K562 (cell line): ENCODE measurements around the gene DOK3. TPM values are rescaled to one million over a fixed set of nuclear protein-coding genes. Genes with fewer than 3 reads are reported as not detected.
A peak's percentile ranks its signal among the peaks of the same experiment; 100 is the strongest.

Experiments used
- CAMTA2 ChIP-seq: fragments of 250-450 bp; sonication (Bioruptor Pico); conservative IDR thresholded peaks from 2 replicates; pipeline ENCODE4 v1.5.1; 2022
- CHD1 ChIP-seq: fragments of 200-600 bp; sonication (generic); IDR thresholded peaks from one replicate; pipeline ENCODE4 v1.6.1; 2012; ENCODE audit warnings: mild to moderate bottlenecking, moderate library complexity, low read length, inconsistent platforms
- ELF2 ChIP-seq: fragments of 250-450 bp; sonication (Bioruptor Pico); IDR thresholded peaks from 2 replicates; pipeline ENCODE4 v1.5.0; 2021; ENCODE audit warnings: mild to moderate bottlenecking
- HCFC1 ChIP-seq: IDR thresholded peaks from 2 replicates; pipeline ENCODE4 v1.6.1; 2012; ENCODE audit warnings: low read depth, low read length, improper control_type of control experiment
- HINFP ChIP-seq: fragments of 450-650 bp; conservative IDR thresholded peaks from 2 replicates; pipeline ENCODE4 v1.6.1; 2016; ENCODE audit warnings: missing genetic modification characterization, low read depth, mild to moderate bottlenecking, control low read depth, missing compliant biosample characterization
- MCM5 ChIP-seq: fragments of 450-650 bp; IDR thresholded peaks from 2 replicates; pipeline ENCODE4 v1.6.1; 2016; ENCODE audit warnings: low read depth
- MNT ChIP-seq, 2 experiments: fragments of 450-650 bp; conservative IDR thresholded peaks; 2 replicates each; pipeline ENCODE4 v1.6.1; 2017; ENCODE audit warnings: mild to moderate bottlenecking in 2 of 2, moderate library complexity in 2 of 2
- MYC ChIP-seq, 2 experiments: fragments of 250-450 bp in 1 of 2; sonication (Bioruptor Pico) in 1 of 2; IDR thresholded peaks; 2 replicates each; pipeline versions ENCODE4 v1.5.1 to v1.6.1; 2012 to 2021; ENCODE audit warnings: low read depth in 2 of 2, borderline replicate concordance in 1 of 2, improper control_type of control experiment in 1 of 2, low read length in 1 of 2, mild to moderate bottlenecking in 1 of 2, moderate library complexity in 1 of 2
- NRF1 ChIP-seq, 2 experiments: fragments of 450-650 bp; IDR thresholded peaks in 1 of 2; conservative IDR thresholded peaks in 1 of 2; 2 replicates each; pipeline ENCODE4 v1.6.1; 2014; ENCODE audit warnings: mild to moderate bottlenecking in 2 of 2
- NUFIP1 ChIP-seq: fragments of 450-650 bp; IDR thresholded peaks from 2 replicates; pipeline ENCODE4 v1.6.1; 2018; ENCODE audit not compliant: partially characterized antibody
- PHF21A ChIP-seq: fragments of 450-650 bp; IDR thresholded peaks from 2 replicates; pipeline ENCODE4 v1.6.1; 2017; ENCODE audit warnings: low read depth, borderline replicate concordance
- SAFB2 ChIP-seq: fragments of 200-400 bp; formaldehyde crosslinking; IDR thresholded peaks from 2 replicates; pipeline ENCODE4 v1.6.1; 2018; ENCODE audit warnings: borderline replicate concordance, low read length, low read depth, moderate library complexity; ENCODE audit not compliant: severe bottlenecking
- TSC22D4 ChIP-seq: fragments of 450-650 bp; IDR thresholded peaks from 2 replicates; pipeline ENCODE4 v1.6.1; 2016; ENCODE audit warnings: missing genetic modification characterization, missing biosample characterization, control low read depth
- U2AF2 ChIP-seq: fragments of 200-400 bp; formaldehyde crosslinking; optimal IDR thresholded peaks from 2 replicates; pipeline ENCODE3; 2017; ENCODE audit warnings: low read depth, mild to moderate bottlenecking, low read length
- YBX1 ChIP-seq: fragments of 450-650 bp; IDR thresholded peaks from 2 replicates; pipeline ENCODE4 v1.7.1; 2016; ENCODE audit warnings: mild to moderate bottlenecking
- ZFPM2 ChIP-seq: fragments of 250-450 bp; sonication (Bioruptor Pico); IDR thresholded peaks from 2 replicates; pipeline ENCODE4 v1.5.1; 2022; ENCODE audit warnings: mild to moderate bottlenecking
- ZNF277 ChIP-seq: fragments of 250-450 bp; sonication (Bioruptor Pico); IDR thresholded peaks from 2 replicates; pipeline ENCODE4 v1.8.0; 2022; ENCODE audit warnings: inconsistent platforms, mild to moderate bottlenecking, moderate library complexity, borderline replicate concordance
- ZNF347 ChIP-seq: fragments of 450-650 bp; formaldehyde crosslinking; IDR thresholded peaks from 2 replicates; pipeline ENCODE4 v1.4.0; 2020; ENCODE audit warnings: low read depth, mild to moderate bottlenecking, moderate library complexity
- ZNF398 ChIP-seq: fragments of 250-450 bp; sonication (Bioruptor Pico); IDR thresholded peaks from 2 replicates; pipeline ENCODE4 v1.8.0; 2021; ENCODE audit warnings: moderate library complexity, mild to moderate bottlenecking, inconsistent platforms
- ZNF444 ChIP-seq: fragments of 250-450 bp; sonication (Bioruptor Pico); IDR thresholded peaks from 2 replicates; pipeline ENCODE4 v1.4.0; 2020; ENCODE audit warnings: mild to moderate bottlenecking, moderate library complexity
- ZNF76 ChIP-seq: fragments of 250-450 bp; sonication (Bioruptor Pico); IDR thresholded peaks from 2 replicates; pipeline ENCODE4 v1.4.0; 2020; ENCODE audit warnings: mild to moderate bottlenecking, moderate library complexity, borderline replicate concordance
- polyA plus RNA-seq, 8 experiments: library from polyadenylated mRNA; depleted of rRNA in 4 of 8; stranded (reverse) in 5 of 8; unstranded in 3 of 8; fragments of >200 nt; fragmentation: Nextera tagmentation in 2 of 8; fragmentation: Illumina TruSeq in 1 of 8; extraction: Ambion mirVana in 2 of 8; extraction: Trizol in 1 of 8; gene quantifications; 2 replicates each; pipeline versions ENCODE4 v1.2.1 to v1.2.3, GENCODE V29; 2011 to 2014; ENCODE audit warnings: inconsistent platforms in 1 of 8, missing spikeins in 1 of 8
- total RNA-seq, 7 experiments: library from RNA; depleted of rRNA in 6 of 7; stranded (reverse); fragments of >200 nt in 6 of 7; fragmentation: Illumina TruSeq in 2 of 7; extraction: Trizol in 2 of 7; gene quantifications; 2 replicates each; pipeline versions ENCODE4 v1.2.1 to v1.2.3, GENCODE V29; 2011 to 2021; ENCODE audit warnings: low replicate concordance in 1 of 7

Gene DOK3
- total and polyA plus RNA-seq, 9 of the 15 experiments (the other 6 are each of a cell fraction or from before 2014, with no cell fraction given), result 1.3 to 23.0 (median 8.0) TPM

- TF ChIP-seq MNT (conservative IDR thresholded peaks at IDR 0.05) (peak in 1 of 2 experiments; percentile 9; a peak in 1 of 4 replicates), ZNF76 (no peak), U2AF2 (no peak), NRF1 (conservative IDR thresholded peaks at IDR 0.05 in 1 of 2, IDR thresholded peaks at IDR 0.05 in 1 of 2) (no peak), MCM5 (no peak), ELF2 (CRISPR knock-in tag) (0 out of 2 replicates have a peak, but pooled peaks have one; percentile 15), PHF21A (no peak), YBX1 (no peak), TSC22D4 (tag) (no peak), SAFB2 (no peak), CHD1 (peak; percentile 93), NUFIP1 (no peak), ZNF277 (CRISPR knock-in tag) (no peak), ZNF444 (CRISPR knock-in tag) (no peak), MYC (IDR thresholded peaks at IDR 0.05; ENCODE audit: low read depth, low read length) (peak; percentile 57; the same call in 1 of the 2 replicates), MYC (CRISPR knock-in tag; IDR thresholded peaks at IDR 0.05; ENCODE audit: borderline replicate concordance, low read depth) (no peak), ZFPM2 (CRISPR knock-in tag) (no peak), HCFC1 (no peak), HINFP (tag) (no peak), ZNF398 (CRISPR knock-in tag) (no peak), CAMTA2 (CRISPR knock-in tag) (no peak), ZNF347 (CRISPR knock-in tag) (no peak)
These were observed 12.8 kb downstream of the DOK3 start (continued) for GRCh38 chr5:177496727-177497291.
